Measurements from ENCODE around the gene PTMS.

The PTMS gene

DNA sequence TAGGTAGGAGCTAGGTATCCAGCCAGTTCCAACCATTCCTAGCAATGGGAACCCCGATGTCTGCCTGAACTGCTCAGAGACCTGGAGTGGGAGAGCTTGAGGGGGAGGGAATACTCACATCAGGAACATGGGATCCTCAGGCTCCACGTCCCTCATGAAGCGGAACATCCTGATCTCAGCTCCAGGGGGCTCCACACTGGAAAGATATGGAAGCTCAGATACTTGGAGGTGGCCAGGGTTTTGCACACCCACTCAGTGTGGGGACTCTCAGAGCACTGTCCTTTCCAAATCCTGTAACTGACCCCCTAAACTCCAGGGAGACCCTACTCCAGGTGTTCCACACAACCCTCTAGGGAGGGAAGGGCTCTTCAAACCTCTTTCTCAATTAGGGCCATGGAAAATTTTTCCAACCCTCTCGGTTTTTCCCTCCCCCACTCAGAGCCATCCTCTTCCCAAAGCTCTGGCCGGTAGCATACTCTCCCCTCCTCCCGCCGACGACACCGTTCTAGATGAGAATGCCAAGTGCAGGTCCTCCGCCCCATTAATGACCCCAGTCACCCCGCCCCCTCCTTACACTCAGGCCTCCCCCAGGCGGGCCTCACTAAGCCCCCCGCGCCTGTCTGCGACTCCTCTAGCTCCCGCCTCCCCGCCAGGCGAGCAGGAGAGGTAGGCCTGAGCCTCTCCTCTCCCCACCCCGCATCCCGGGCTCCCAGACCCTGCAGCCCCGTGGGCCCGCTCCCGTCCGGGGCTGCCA, 13.8 kb upstream of the PTMS start:
- no peak for DNase-seq (ENCODE audit: low read depth)

DNA sequence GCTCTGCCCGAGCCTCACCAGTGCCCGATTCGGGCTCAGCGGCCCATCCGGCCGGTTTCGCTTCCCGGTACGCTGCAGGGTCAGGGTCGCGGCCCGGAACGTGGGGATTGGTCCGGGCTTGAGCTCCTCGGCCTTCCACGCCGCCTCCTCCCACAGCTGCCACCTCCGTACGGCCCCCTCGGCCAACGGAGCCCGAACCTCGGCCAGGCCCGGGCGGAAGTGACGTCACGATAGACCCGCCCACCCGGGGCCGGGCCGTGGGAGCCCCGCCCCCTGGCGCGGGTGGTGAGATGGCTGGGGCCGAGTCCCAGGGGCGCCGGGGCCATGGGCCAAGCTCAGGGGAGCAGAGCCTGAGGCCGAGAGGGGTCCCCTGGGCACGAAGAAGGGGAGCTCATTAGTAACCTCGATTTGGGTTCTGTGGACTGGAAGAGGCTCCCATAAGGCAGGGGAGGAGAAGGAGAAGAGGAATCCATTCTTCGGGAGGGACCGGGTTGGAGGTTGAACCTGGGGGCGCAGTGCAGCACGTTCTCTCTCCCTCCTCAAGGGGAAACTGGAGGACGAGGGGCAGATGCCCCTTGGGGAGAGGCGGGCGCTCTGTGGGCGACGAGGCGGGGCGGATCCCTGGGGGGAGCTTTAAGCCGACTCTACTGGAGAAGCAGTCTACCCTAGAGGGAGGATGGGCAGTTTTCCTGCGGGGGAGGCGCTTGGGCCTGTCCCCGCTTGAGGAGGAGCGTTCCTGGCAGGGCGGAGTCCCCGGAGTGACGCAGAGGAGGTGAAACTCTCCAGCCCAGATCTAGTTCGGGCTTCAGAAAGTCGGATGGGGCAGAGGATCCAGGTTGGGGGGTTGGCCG, 13.0 kb upstream of the PTMS start, which contains the start of gene MLF2:
Gene MLF2, minus strand, starts transcription at position 221 of the 851 bp plus-strand sequence. CDS start 807 bp downstream, outside the sequence.
- DNase-seq (ENCODE audit: low read depth), result peak; percentile 96

DNA sequence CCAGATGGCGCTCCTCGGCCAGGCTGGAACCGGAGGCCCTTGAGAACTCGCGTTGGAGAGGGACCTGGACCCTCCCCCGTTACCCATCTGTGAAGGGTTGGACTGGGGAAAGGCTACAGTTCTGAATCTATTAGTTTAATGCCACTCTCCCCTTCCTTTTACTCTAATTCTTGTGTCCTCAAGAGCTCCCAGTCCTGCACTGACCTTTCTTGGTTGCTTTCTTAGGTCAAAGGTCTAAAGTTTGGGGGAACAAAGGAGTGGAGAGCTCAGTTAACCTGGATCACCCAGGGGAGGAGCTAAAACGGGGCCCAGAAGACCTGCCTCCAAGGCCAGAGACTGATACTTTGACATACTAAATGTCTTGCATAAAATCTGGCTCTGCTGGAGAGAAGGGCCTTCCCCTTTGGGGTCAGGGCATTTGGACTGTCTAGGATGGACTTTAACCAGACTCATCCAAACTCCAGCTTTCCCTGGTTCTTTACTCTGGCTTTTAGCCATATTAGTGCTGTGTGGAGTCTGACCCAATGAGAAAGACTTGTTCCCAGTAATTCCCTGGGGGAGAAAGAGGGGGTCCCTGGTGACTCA, 12.3 kb upstream of the PTMS start:
- no peak for DNase-seq (ENCODE audit: low read depth)

DNA sequence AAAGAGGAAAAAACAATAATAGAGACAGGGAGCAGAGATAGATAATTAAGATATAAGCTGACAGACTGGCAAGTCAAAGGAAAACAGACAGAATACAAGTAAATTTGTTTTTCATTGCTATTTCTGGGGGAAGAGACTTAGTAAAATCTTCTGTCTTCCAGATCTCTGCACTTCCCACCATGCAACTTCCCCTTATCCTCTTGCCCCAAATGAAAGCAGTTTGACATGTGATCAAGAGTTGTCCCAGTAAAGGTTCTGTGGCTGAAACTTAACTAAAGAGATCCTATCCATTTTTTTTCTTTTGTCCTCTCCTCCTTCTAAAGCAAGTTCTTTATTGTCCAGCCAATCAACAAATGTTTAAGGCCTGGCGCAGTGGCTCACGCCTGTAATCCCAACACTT, 11.8 kb upstream of the PTMS start:
- DNase-seq (ENCODE audit: low read depth), result no peak

DNA sequence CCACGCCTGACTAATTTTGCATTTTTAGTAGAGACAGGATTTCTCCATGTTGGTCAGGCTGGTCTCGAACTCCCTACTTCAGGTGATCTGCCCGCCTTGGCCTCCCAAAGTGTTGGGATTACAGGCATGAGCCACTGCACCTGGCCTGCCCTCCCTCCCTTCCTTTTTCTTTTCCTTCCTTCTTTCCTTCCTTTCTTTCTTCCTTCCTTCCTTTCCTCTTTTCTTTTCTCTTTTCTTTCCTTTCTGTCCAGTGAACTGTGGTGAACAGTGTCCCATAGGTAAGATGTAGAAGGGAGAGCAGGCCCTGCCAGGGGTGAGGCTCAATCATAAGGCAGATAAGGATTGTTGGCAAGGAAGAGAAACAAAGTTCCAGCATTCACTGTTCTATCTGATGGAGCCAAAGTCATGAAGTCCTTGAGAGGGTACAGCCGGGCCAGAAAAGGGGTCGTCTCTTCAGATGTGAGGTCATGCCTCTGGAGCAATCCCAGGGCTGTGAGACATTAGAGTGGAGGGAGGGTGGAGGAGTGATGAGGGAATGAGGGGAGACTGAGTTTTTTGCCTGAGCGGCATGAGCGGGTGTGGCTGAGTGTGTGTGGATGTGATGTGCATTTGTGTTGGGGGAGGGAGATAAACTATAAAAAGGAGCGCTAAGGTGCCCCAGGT, 9.0 kb upstream of the PTMS start:
- no peak for DNase-seq (ENCODE audit: low read depth)

DNA sequence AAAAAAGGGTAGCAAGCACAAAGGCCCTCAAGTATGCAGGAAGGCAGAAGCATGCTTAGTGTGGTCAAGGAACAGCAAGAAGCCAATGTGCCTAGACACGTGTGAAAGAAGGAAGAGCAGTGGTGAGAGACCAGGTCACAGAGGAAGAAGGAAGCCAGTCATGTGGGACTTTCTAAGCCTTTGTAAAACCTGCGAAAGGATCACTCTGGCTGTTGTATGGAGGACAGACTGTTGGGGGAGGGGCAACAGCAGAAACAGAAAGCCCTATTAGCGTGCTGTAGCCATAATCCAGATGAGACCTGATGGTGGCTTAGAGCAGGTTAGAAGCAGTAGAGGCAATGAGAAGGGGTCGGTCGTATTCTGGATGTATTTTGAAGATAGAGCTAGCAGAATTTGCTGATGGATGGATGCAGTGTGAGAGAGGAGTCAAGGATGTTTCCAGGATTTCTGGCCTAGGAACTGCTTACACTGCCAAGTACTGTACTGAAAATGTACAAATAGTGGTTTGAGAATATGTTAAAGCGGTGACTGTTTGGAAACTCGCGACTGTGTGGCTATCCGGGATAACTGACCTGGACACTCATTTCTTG, 7.6 kb upstream of the PTMS start:
- DNase-seq (ENCODE audit: low read depth), result no peak

DNA sequence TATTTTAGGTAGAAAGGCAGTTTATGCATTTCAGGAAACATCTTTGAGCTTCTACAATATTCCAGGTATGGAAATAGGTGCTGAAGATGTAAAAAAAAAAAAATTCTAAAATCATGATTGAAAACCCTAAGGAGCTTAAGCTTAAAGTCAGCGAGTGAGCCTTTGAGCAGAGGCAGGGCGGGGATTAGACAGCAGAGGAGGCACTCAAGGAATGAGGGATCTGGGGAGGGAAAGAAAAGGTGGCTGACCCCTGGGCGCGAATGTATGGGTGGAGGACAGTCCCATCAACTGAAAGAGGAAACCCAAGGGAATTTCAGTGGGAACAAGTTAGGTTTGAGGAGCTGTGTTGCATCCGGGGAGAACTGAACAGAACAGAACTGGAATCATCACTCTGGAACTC, 6.4 kb upstream of the PTMS start:
- DNase-seq (ENCODE audit: low read depth), result no peak

DNA sequence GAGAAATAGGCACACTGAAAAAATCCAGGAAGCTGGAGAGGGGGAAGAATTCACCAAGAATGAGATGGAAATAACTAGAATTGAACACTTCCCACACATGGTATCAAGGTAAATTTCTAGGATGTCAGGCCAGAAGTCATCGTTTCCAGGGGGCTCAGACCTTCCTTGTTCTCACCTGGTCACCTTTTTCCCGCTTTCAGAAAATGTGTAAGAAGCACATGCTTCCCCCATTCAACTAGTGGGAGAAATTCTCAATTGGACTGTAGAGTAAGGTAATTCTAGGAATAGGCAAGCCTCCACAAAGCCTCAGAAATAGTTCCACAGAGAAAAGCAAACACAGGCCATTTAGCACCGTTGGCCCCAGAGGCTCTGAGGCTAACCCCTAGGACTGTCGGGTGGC, 2.8 kb upstream of the PTMS start:
- no peak for DNase-seq (ENCODE audit: low read depth)

DNA sequence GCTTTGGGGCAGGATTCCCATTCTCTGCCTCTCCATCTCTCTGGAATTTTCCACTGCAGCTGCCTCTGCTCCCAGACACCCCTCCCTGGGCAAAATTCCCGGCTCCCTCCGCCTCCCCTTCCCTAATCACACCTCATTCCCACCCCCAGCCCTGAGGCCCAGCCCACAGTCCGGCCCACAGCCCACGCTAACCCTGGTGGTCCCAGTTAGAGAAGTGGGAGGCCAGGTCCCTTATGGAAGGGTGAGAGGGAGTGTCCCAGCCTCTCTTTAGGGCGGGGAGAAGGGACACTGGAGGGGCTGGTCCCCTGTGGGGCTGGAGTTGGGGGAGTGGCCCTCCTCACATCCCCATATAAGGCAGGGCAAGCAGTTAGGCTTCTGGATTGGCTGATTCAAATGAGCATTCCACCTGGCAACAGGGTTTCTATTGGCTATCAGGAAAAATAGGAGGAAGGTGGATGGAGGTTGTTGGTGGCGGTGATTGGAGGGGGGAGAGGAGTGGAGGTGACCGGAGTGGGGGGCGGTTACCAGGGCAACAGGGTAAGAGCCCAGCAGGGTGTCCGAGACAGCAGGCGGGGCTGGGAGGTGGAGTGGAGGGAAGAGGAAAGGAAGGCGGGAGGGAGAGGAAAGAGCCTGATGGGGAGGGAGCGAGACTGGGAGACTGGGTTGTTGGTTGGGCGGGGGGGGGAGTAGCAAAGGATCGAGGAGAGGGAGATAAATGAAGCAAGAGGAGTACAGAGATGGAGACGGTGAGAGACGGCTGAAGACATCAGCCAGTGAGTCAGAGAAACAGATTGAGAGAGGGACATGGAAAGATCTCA, 1.9 kb upstream of the PTMS start:
- peak; percentile 48 for DNase-seq (ENCODE audit: low read depth)

DNA sequence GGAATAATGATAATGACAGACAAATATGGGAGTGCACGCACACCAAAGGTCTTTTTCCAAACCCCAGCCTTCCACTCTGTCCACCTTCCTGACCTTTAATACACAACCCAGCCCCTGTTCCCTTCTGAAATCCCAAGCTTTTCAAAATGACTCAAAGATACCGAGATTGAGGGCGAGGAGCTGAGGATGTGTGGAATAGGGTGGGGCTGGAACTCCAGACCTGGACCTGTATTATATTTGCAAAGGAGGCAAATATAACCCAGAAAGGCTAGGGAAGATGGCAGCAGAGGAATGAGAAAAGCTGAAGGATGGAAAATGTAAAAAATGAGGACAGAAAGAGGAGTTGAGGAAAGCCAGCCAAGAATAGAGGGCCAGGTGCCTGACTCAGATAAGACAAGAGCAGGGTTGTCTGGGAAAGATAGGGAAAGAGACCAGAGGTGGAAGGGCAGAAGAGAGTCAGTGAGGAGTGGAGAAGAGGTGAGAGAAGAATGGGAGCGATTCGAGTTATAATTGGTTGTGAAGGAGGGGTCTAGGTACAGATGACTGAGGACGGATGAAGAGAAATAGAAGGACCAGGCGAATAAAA, 1.0 kb upstream of the PTMS start:
- DNase-seq (ENCODE audit: low read depth), result no peak

DNA sequence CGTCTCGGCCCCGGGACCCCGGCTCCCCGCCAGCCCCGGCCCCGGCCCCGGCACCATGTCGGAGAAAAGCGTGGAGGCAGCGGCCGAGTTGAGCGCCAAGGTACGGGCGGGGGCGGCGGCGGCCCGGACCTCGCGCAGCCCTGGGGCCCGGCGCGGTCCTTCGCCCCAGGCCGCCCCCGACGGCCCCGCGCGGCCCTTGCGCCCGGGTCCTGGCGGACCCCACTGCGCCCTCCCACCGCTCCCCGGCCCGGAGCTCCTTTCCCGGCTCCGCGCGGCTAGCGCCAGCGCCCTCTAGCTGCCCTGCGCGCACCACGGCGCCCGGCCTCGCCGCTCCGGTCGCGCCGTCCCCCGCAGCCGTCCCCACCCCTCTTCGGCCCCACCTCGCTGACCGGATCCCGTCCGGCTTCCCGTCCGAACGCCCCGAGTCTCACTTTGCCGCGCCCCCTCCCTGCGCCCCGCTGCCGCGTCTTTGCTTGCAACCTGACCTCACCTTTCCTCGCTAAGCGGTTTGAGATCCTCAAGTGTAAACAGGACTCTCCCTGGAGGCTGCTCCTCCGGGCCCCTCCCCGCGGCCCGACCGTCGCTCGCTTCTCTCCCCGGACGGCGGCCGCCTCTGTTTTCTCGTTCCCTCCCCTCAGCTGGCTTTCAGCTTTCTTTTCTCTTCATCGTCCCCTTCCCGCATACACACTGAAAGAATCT, 637 bp downstream of the PTMS start:
- DNase-seq (ENCODE audit: low read depth), result peak; percentile 37

DNA sequence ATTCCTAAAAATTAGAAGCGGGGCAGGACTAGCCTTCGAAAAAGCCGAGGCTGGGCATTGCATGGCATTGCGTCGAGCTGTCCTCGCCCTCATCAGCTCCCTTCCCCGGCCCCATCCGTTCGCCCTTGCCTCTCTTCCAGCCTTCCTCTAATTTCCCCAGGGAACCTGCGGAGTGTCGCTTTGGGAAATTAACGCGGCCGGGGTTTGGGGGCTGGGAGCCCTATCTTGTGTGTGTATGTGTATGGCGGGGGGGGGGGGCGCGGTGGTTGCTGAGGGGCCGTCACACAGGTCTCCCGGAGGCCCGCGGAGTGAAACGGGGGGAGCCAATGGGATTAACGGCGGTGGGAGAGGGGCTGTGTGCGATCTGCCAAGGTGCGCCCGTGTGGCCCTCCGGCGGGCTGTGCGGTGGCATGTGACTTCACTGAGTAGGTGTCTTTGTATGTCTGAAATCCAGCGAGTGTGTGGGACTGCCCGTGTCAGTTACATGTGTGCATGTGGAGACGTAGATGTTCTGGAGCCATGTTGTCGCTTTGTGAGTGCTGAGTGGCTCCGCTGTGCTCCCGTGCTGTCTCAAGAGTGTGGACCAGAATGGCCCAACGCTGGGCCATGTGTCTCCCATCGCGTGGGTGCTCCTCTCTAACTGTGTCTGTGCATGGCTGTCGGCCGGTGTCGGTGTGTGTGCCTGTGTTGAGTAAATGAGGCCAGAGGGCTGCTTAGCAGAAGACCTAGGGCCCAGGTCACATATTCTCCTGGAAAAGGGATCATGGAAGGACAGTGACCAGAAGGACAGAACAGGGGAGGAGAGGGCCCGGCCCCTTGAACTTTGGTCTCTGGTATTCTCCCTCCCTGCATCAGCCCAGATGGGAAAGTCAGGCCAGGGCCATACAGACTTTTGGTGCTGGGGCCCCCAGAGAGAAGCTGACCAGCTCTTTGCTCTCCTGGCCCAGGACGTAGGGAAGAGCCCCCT, 1.5 kb downstream of the PTMS start:
- no peak for DNase-seq (ENCODE audit: low read depth)

DNA sequence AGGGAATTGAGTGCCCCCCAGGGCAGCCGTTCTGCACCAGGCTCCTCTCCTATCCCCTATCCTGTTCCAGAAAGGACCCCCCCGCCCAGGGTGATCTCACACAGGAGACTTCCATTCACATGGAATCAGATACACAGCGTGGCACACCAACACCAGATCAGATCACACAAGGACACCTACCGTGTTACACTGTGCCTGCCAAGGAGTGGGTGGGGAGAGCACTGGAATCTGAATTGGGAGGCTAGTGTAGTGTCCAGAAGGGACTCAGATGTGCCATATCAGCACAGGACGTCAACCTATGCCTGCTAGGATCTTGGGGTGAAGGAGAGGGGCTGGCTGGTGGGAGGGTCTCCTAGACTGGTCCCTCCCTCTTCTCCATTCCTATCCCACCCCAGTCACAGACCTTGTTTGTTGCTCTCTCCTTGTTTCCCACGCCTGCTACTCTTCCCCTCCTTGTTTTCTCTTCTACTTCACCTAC, 2.3 kb downstream of the PTMS start:
- no peak for DNase-seq (ENCODE audit: low read depth)

DNA sequence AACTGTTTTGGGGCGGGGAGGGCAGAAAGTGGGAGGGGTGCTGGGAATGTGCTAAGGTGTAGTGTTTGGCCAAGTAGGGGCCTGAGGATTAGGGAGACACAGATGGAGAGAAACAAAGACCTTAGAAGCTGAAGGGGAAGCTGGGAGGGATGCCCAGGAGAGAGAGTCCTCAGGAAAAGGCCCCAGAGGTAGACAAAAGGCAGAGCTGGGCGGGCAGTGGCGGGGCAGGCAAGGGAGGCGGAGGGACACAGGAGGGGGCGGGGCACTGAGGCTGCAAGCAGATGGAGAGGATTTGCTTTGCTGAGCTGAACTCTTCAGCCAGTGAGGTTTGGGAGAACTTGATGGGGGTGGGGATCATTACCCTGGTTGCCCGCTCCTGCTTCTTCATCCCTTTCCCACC, 2.8 kb downstream of the PTMS start:
- no peak for DNase-seq (ENCODE audit: low read depth)

DNA sequence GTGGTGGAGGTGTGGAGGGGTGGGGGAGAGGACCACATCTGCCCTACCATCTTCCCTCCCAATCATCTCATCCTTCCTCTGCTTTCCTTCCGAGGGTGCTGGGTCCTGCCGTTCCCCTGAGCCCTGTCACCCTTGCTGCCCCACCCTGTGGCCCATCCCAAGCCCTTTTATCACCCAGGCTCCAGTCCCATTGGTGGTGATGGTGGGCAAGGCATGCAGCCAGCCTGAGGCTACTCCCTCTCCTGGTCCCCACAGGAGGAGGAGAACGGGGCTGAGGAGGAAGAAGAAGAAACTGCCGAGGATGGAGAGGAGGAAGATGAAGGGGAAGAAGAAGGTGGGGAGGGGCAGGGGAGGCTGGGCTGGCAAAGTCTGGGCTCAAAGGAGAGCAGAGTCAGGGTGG, 3.5 kb downstream of the PTMS start:
- no peak for DNase-seq (ENCODE audit: low read depth)

DNA sequence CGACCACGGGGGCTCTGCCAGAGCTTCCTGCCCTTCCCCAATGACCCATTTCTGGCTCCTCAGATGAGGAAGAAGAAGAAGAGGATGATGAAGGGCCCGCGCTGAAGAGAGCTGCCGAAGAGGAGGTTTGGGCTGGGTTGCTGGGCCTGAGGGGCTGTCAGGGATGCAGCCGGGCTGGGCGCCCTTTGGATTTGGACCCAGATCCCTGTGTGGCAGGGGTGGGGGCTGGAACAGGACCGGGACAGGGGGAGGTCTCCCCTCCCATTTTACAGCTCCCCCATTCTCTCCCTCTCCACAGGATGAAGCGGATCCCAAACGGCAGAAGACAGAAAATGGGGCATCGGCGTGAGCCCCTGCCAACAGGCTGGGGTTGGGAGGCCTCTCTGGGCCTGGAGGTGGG, 3.9 kb downstream of the PTMS start:
- no peak for DNase-seq (ENCODE audit: low read depth)

DNA sequence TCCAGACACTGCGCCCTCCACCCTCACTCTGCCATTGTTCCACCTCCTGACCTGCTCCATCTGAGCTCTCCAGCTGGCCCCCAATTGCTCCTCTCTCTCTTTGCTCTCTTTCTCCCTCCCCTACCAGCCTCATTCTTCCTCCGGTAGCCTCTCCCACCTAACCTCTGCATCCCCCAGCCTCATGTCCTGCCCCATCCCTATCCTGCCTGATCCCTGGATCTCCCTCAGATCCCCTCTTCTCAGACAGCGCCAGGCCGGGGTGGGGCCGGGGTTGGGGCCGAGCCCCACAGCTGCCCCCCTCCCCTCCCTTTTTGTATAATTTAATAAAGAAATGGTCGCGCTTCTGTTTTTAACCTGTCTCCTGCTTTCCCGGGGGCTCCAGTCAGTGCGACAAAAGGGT, 4.4 kb downstream of the PTMS start:
- no peak for DNase-seq (ENCODE audit: low read depth)

DNA sequence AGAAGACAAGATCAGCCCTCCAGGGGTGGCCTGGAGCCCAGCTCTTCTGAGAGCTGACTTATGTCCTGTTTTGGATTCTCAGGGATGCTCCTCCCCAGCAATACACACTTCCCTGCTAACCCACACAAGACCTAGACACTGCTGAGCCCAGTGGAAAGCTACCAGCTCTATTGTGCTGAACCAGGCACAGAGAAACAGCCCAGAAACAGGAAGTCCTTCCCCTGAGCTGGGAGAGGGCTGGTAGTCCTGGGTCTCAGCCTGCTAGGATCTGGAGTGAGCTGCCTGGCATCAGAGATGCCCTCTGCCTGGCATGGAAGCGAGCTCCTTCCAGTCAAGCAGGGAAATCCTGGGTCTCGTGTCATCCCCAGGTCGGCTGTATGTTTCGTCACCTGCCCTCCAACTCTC, 4.9 kb downstream of the PTMS start:
- DNase-seq (ENCODE audit: low read depth), result no peak

All from activated gamma-delta T cell treated with anti-CD3 and anti-CD28 coated beads, Interleukin-2, amount 50 U/mL, for 16 hours (primary cell).